ENCODE data around the gene TOMM20. TPM values are rescaled to one million over a fixed set of nuclear protein-coding genes. Genes with fewer than 3 reads are reported as not detected.
A peak's percentile ranks its signal among the peaks of the same experiment; 100 is the strongest.

Gene TOMM20
- total RNA-seq, 1 donor from 2014 or later, result 99.0 TPM

DNA sequence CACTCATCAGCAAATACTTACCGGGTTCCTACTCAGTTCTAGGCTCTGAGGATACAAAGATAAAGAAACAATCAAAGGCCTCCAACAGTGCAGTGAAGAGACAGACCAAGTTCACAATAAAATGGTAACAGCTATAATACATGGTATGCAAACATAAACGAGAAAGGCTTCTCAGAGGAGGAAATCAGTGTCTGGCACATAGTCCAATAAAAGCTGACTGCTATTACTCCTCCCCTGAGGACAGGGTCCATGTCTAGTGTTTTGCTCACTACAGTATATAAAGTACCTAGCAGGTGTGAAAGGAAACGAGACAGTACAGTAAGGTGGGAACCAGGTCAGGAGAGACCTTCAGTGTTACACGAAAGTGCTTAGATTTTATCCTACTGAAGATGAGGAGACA, 28.1 kb upstream of the TOMM20 start:
- FAIRE-seq (no peak), DNase-seq (ENCODE audit: low read depth) (no peak)
- no peaks in the 10 kb centered on the region for H3K27me3 ChIP-seq (ENCODE audit: control insufficient read depth, insufficient read depth, low read length)
- no peak overlapping the region for H3K4me3 ChIP-seq (ENCODE audit: low read depth, low read length)
- peaks cover 15% of the 10 kb centered on the region for H3K36me3 ChIP-seq (ENCODE audit: control insufficient read depth, insufficient read depth, low read length)
- TF ChIP-seq, protein P1, sequence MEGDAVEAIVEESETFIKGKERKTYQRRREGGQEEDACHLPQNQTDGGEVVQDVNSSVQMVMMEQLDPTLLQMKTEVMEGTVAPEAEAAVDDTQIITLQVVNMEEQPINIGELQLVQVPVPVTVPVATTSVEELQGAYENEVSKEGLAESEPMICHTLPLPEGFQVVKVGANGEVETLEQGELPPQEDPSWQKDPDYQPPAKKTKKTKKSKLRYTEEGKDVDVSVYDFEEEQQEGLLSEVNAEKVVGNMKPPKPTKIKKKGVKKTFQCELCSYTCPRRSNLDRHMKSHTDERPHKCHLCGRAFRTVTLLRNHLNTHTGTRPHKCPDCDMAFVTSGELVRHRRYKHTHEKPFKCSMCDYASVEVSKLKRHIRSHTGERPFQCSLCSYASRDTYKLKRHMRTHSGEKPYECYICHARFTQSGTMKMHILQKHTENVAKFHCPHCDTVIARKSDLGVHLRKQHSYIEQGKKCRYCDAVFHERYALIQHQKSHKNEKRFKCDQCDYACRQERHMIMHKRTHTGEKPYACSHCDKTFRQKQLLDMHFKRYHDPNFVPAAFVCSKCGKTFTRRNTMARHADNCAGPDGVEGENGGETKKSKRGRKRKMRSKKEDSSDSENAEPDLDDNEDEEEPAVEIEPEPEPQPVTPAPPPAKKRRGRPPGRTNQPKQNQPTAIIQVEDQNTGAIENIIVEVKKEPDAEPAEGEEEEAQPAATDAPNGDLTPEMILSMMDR (IDR thresholded peaks at IDR 0.05; ENCODE audit: insufficient read depth, low read length, severe bottlenecking), result no peak

DNA sequence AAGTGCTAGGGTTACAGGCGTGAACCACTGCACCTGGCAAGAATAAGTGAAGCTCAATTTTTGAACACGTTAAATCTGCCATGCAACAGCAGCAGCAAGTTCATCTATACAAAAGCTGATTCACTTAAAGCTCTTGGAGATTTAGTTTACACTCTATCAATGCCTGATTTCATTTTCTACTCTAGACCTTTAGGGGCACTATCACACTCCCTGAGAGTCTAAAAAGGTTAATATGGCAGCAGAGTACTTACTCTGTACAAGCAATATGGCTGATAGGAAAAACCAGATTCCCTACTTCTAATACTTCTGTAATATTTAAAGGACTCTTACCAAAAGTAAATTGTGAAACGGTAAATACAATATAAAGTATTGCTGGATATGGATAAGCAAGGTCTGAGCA, 27.6 kb upstream of the TOMM20 start:
- H3K36me3 ChIP-seq (ENCODE audit: control insufficient read depth, insufficient read depth, low read length), result peaks cover 15% of the 10 kb centered on the region
- TF ChIP-seq, protein P1 (IDR thresholded peaks at IDR 0.05; ENCODE audit: insufficient read depth, low read length, severe bottlenecking), result no peak
- H3K4me3 ChIP-seq (ENCODE audit: low read depth, low read length), result no peak overlapping the region
- H3K27me3 ChIP-seq (ENCODE audit: control insufficient read depth, insufficient read depth, low read length), result no peaks in the 10 kb centered on the region
- no peak for DNase-seq (ENCODE audit: low read depth)
- FAIRE-seq, result no peak

DNA sequence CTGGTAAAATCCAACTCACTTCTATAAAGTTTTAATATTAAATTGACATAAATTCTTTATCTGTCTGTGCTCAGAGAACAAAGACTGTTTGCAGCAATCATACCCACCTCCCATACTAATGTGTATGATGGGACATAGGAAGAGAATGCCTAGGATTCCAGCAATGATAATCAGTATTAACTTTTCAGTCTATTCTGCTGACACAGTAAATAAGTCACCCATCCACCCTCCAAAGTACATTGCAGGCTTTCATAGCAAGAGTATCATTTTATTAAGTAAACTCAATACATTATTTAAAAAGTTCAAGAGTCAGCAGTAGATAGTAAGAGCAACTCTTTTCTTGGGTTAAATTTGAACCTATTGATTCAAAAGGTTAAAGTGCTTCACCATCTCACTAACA, 23.6 kb upstream of the TOMM20 start:
- Histone ChIP-seq H3K4me3 (ENCODE audit: low read depth, low read length) (no peak overlapping the region), H3K36me3 (ENCODE audit: control insufficient read depth, insufficient read depth, low read length) (peaks cover 9% of the 10 kb centered on the region), H3K27me3 (ENCODE audit: control insufficient read depth, insufficient read depth, low read length) (no peaks in the 10 kb centered on the region)
- TF ChIP-seq, protein P1 (IDR thresholded peaks at IDR 0.05; ENCODE audit: insufficient read depth, low read length, severe bottlenecking), result no peak
- FAIRE-seq (no peak), DNase-seq (ENCODE audit: low read depth) (no peak)

DNA sequence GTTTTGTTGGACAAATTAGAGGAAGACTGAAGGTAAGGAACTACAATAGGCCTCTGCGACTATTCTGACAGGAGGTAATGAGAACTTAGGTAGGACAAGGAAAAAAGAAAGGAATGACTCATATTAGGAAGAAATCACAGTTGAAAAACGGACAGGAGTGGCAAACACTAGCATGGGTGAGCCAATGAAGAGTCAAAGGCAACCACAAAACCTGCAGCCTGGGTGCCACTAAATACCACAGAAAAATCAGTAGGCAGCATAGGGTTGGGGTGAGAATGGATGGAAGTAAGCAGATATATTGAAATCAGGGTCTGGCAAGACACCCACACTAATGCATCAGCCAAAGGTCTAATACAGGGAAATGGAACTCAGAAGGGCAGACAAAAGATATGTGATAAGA, 22.4 kb upstream of the TOMM20 start:
- TF ChIP-seq, protein P1 (IDR thresholded peaks at IDR 0.05; ENCODE audit: insufficient read depth, low read length, severe bottlenecking), result no peak
- Histone ChIP-seq H3K27me3 (ENCODE audit: control insufficient read depth, insufficient read depth, low read length) (no peaks in the 10 kb centered on the region), H3K36me3 (ENCODE audit: control insufficient read depth, insufficient read depth, low read length) (peaks cover 8% of the 10 kb centered on the region), H3K4me3 (ENCODE audit: low read depth, low read length) (no peak overlapping the region)
- DNase-seq (ENCODE audit: low read depth) (peak; percentile 27), FAIRE-seq (no peak)

DNA sequence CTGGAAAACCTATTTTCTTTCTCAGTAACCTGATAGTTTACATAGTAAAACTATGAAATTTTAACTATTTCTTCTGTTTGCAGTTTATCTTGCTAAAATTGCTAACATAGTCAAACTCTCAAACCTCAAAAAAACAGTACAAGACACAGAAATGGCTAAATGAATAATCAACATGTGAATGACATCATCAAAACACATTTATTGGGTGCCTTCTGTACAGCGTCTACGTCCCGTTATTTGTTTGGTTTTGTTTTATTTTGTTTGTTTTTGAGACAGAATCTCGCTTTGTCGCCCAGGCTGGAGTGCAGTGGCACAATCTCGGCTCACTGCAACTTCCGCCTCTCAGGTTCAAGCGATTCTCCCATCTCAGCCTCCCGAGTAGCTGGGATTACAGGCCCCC, 21.2 kb upstream of the TOMM20 start:
- no peak for FAIRE-seq
- Histone ChIP-seq H3K4me3 (ENCODE audit: low read depth, low read length) (no peak overlapping the region), H3K36me3 (ENCODE audit: control insufficient read depth, insufficient read depth, low read length) (peaks cover 15% of the 10 kb centered on the region), H3K27me3 (ENCODE audit: control insufficient read depth, insufficient read depth, low read length) (no peaks in the 10 kb centered on the region)
- no peak for DNase-seq (ENCODE audit: low read depth)
- TF ChIP-seq, protein P1 (IDR thresholded peaks at IDR 0.05; ENCODE audit: insufficient read depth, low read length, severe bottlenecking), result no peak

DNA sequence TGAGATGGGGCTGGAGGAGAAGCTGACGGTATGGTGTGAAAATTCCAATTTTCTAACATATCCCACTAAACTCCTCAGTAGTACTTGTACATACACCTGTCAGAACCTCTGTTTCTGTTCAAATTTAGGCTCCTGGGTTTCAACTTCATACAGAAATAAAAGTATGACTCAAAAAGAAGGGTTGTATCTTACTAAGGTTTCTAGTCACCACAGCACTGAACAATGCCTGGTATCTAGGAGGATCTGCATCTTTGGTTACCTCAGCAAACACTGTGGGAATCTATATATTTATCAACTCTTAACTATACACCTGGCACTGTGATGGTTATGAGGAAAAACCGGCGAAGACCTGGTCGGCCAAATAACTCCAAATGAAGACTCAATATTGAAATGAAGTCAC, 18.6 kb upstream of the TOMM20 start:
- no peak overlapping the region for H3K4me3 ChIP-seq (ENCODE audit: low read depth, low read length)
- TF ChIP-seq, protein P1 (IDR thresholded peaks at IDR 0.05; ENCODE audit: insufficient read depth, low read length, severe bottlenecking), result no peak
- no peaks in the 10 kb centered on the region for H3K27me3 ChIP-seq (ENCODE audit: control insufficient read depth, insufficient read depth, low read length)
- FAIRE-seq (no peak), DNase-seq (ENCODE audit: low read depth) (no peak)
- H3K36me3 ChIP-seq (ENCODE audit: control insufficient read depth, insufficient read depth, low read length), result peaks cover 14% of the 10 kb centered on the region

Measured in bronchial epithelial cell (primary cell).